Body of pancreas (tissue), 4 donors: ENCODE results near the gene APOBEC3B. TPM values are rescaled to one million over a fixed set of nuclear protein-coding genes. Genes with fewer than 3 reads are reported as not detected.
"Not testable (repeated sequence)": the region's sequence is repeated elsewhere in the genome, so short reads cannot be mapped to it uniquely, and the experiment has no call there.

Experiments
- ATAC-seq: fragments of 150-250 bp; one replicate; pipeline ENCODE4 v1.9.1; 2016
- DNase-seq, 4 donors: peaks; one replicate each; pipeline ENCODE4 v3.0.0-alpha.2; 2019
- H3K27ac ChIP-seq, 4 donors: fragments of 200-600 bp; sonication (generic); 1 replicate in 3 of 4; 2 replicates in 1 of 4; pipeline versions ENCODE4 v1.5.1 to v1.6.1; 2016 to 2019; ENCODE audit warnings: mild to moderate bottlenecking in 1 of 4, mixed read lengths in 1 of 4, moderate library complexity in 1 of 4
- H3K27me3 ChIP-seq, 2 donors: fragments of 200-600 bp; sonication (generic); one replicate each; pipeline ENCODE4 v1.6.0; 2016; ENCODE audit warnings: mild to moderate bottlenecking in 1 of 2
- H3K36me3 ChIP-seq, 2 donors: fragments of 200-600 bp; sonication (generic); replicated peaks in 1 of 2; 2 replicates each; pipeline ENCODE4 v1.5.1; 2016; ENCODE audit warnings: low read depth in 2 of 2; ENCODE audit not compliant: insufficient read depth in 1 of 2
- H3K4me1 ChIP-seq: fragments of 200-600 bp; sonication (generic); one replicate; pipeline ENCODE4 v1.6.0; 2016
- H3K4me3 ChIP-seq, 2 donors: fragments of 200-600 bp; sonication (generic); 1 replicate in 1 of 2; 2 replicates in 1 of 2; pipeline ENCODE4 v1.5.1; 2016 to 2019
- H3K9me3 ChIP-seq, 3 donors: fragments of 200-600 bp; sonication (generic); 1 replicate in 2 of 3; 2 replicates in 1 of 3; pipeline ENCODE4 v1.5.1; 2016
- CTCF ChIP-seq, 7 experiments: fragments of 450-650 bp in 4 of 7; fragments of 200-600 bp in 3 of 7; sonication (generic) in 3 of 7; IDR thresholded peaks; one replicate each; pipeline ENCODE4 v1.5.1; 2016 to 2019; ENCODE audit warnings: antibody characterized with exemption in 7 of 7
- POLR2A ChIP-seq, 3 donors: fragments of 450-650 bp; IDR thresholded peaks; one replicate each; pipeline ENCODE4 v1.6.1; 2016; ENCODE audit warnings: antibody characterized with exemption in 3 of 3, mild to moderate bottlenecking in 2 of 3
- WGBS, 2 donors: methylation state at CpG; one replicate each; pipeline ENCODE4 v1.1.5; 2017; 5-methylcytosine and 5-hydroxymethylcytosine counted together
- intact Hi-C: fragments of 100-400 bp; cut with DNase I; formaldehyde crosslinking; loops from one replicate; pipeline ENCODE4 v1.15.1; 2023
- total RNA-seq, 2 donors: library from RNA; depleted of rRNA; stranded (reverse); fragments of >200 nt; gene quantifications; one replicate each; pipeline ENCODE4 v1.1.0, GENCODE V29; 2016

The APOBEC3B gene
- total RNA-seq, 2 donors from 2014 or later, result 2.1 TPM; not detected in 1

DNA sequence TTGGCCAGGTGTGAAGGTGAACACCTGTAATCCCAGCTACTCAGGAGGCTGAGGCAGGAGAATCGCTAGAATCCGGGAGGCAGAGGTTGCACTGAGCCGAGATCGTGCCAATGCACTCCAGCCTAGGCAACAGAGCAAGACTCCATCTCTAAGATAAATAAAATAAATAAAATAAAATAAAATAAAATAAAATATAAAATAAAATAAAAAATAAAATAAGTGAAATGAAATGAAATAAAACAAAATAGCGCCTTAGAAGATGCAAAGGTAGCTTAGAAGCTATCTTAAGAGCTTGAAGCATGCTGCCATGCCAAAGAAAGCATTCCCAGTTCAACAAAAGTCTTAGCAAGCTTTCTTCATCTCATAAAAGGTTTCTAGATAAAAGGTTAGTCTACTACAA is 25.0 kb downstream of the APOBEC3B start:
- no peak for ATAC-seq
- Histone ChIP-seq H3K36me3 (no peaks in the 10 kb centered on the region), H3K4me3 (no peak overlapping the region), H3K27me3 (no peaks in the 10 kb centered on the region), H3K27ac (no peak overlapping the region), H3K4me1 (peaks cover 7% of the 10 kb centered on the region), H3K9me3 (no peaks in the 10 kb centered on the region)
- 90 to 100% methylated on average over 5 of the region's 5 CpGs for WGBS, 2 donors
- TF ChIP-seq POLR2A (IDR thresholded peaks at IDR 0.05) (no peak), CTCF (IDR thresholded peaks at IDR 0.05) (no peak)
- intact Hi-C loops, result no loop called here
- DNase-seq, result no peak

- 84 to 86% methylated on average over 7 to 8 of the region's 8 CpGs for WGBS, 2 donors
- intact Hi-C loops, H3K9me3 ChIP-seq, H3K4me3 ChIP-seq, H3K27me3 ChIP-seq, H3K27ac ChIP-seq, ATAC-seq, H3K36me3 ChIP-seq, H3K4me1 ChIP-seq, DNase-seq: not testable (repeated sequence)
Observed at GRCh38 chr22:39008271-39008850, 26.2 kb downstream of the APOBEC3B start.

DNA sequence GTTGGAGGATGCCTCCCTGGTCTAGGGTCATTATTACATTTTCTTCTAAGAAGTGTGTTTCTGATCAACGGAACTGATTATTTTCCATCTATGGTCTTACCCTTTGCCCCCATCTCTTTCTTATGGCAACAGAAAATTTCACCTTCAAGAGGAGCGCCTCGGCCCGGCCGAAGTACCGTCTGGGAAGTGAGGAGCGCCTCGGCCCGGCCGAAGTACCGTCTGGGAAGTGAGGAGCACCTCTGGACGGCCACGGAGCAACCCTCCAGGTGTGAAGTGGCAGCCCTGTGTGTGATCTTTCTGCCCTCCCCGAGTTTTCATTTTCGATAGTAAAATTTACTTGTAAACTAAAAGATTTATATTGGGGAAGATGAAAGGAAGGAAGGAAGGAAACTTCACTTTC is 28.8 kb downstream of the APOBEC3B start:
- Histone ChIP-seq H3K9me3 (no peaks in the 10 kb centered on the region), H3K4me1 (peaks cover 6% of the 10 kb centered on the region), H3K4me3 (no peak overlapping the region), H3K27ac (no peak overlapping the region), H3K27me3 (no peaks in the 10 kb centered on the region), H3K36me3 (no peaks in the 10 kb centered on the region)
- 78 to 80% methylated on average over 15 of the region's 15 CpGs for WGBS, 2 donors
- DNase-seq (no peak), ATAC-seq (no peak)
- no peak for TF ChIP-seq POLR2A (IDR thresholded peaks at IDR 0.05)
- TF ChIP-seq CTCF (IDR thresholded peaks at IDR 0.05), result no peak
- intact Hi-C loops, result no loop called here

- peaks cover 6% of the 10 kb centered on the region for H3K4me1 ChIP-seq
- no peak for DNase-seq
- TF ChIP-seq POLR2A (IDR thresholded peaks at IDR 0.05), result no peak
- no peak for TF ChIP-seq CTCF (IDR thresholded peaks at IDR 0.05)
- no peaks in the 10 kb centered on the region for H3K9me3 ChIP-seq
- 76 to 82% methylated on average over 29 of the region's 29 CpGs for WGBS, 2 donors
- no peak overlapping the region for H3K27ac ChIP-seq
- no peaks in the 10 kb centered on the region for H3K36me3 ChIP-seq
- intact Hi-C loops, result no loop called here
- H3K4me3 ChIP-seq, result no peak overlapping the region
- ATAC-seq, result no peak
- no peaks in the 10 kb centered on the region for H3K27me3 ChIP-seq
Observed at GRCh38 chr22:39012533-39013511, 30.7 kb downstream of the APOBEC3B start.

GRCh38 chr22:39013561-39013941 is 31.4 kb downstream of the APOBEC3B start:
- H3K4me1 ChIP-seq, intact Hi-C loops, H3K4me3 ChIP-seq, ATAC-seq, H3K27me3 ChIP-seq, H3K36me3 ChIP-seq, DNase-seq, H3K9me3 ChIP-seq: not testable (repeated sequence)
- WGBS, 2 donors, result 71 to 94% methylated on average over 6 of the region's 6 CpGs
- peak overlapping the region in 3 of 4 donors; percentile 71 to 80 (median 73) for H3K27ac ChIP-seq
